Osteocyte (in vitro differentiated cells): ENCODE results near the gene NFYA. TPM values are rescaled to one million over a fixed set of nuclear protein-coding genes. Genes with fewer than 3 reads are reported as not detected.

Experiments
- DNase-seq: peaks from one replicate; pipeline ENCODE4 v3.0.0; 2021; ENCODE audit warnings: mixed read lengths; ENCODE audit not compliant: unreplicated experiment; ENCODE audit errors: extremely low spot score
- H3K27ac Mint-ChIP-seq: one replicate; pipeline ENCODE4 v1.8.0; 2021; ENCODE audit warnings: mild to moderate bottlenecking, mixed read lengths; ENCODE audit not compliant: unreplicated experiment
- H3K27me3 Mint-ChIP-seq: one replicate; pipeline ENCODE4 v1.8.0; 2021; ENCODE audit warnings: mixed read lengths; ENCODE audit not compliant: unreplicated experiment
- H3K36me3 Mint-ChIP-seq: one replicate; pipeline ENCODE4 v1.8.0; 2021; ENCODE audit warnings: mixed read lengths; ENCODE audit not compliant: unreplicated experiment
- H3K4me1 Mint-ChIP-seq: one replicate; pipeline ENCODE4 v1.8.0; 2021; ENCODE audit warnings: mixed read lengths; ENCODE audit not compliant: unreplicated experiment
- H3K4me3 Mint-ChIP-seq: one replicate; pipeline ENCODE4 v1.8.0; 2021; ENCODE audit warnings: mild to moderate bottlenecking, moderate library complexity, mixed read lengths; ENCODE audit not compliant: unreplicated experiment
- H3K9me3 Mint-ChIP-seq: one replicate; pipeline ENCODE4 v1.8.0; 2021; ENCODE audit warnings: mixed read lengths; ENCODE audit not compliant: unreplicated experiment
- total RNA-seq: library from RNA; stranded (reverse); gene quantifications from 2 replicates; pipeline ENCODE4 v1.2.1, GENCODE V29; 2021
- TF ChIP-seq, protein P1 (sequence below): fragments of 200-600 bp; sonication (generic); IDR thresholded peaks from 2 replicates; pipeline ENCODE4 v1.5.0; 2021; ENCODE audit warnings: antibody characterized with exemption, mild to moderate bottlenecking, moderate library complexity

The NFYA gene
- total RNA-seq, 1 donor from 2014 or later, result 26.9 TPM

DNA sequence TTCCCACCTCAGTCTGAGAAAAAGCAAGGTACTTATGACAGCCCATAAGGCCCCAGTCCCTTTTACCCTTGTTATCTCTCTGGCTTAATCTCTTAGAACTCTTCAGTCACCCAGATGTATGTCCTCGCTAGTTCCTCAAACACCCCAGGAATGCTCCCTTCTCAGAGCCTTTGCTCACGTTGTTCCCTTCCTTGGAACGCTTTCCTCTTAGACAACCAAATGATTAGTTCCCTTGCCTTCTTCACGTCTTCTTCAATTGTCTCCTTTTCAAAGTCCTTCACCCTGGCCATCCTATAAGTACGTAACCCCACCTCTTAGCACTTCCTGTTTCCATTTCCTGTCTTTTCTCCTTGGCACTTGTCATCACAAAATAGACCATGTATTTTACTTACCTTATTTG is 20.9 kb upstream of the NFYA start:
- no peak overlapping the region for H3K27ac Mint-ChIP-seq
- peaks cover 12% of the 10 kb centered on the region for H3K4me1 Mint-ChIP-seq
- no peaks in the 10 kb centered on the region for H3K36me3 Mint-ChIP-seq
- peaks cover 7% of the 10 kb centered on the region for H3K27me3 Mint-ChIP-seq
- H3K9me3 Mint-ChIP-seq, result no peaks in the 10 kb centered on the region
- TF ChIP-seq, protein P1, sequence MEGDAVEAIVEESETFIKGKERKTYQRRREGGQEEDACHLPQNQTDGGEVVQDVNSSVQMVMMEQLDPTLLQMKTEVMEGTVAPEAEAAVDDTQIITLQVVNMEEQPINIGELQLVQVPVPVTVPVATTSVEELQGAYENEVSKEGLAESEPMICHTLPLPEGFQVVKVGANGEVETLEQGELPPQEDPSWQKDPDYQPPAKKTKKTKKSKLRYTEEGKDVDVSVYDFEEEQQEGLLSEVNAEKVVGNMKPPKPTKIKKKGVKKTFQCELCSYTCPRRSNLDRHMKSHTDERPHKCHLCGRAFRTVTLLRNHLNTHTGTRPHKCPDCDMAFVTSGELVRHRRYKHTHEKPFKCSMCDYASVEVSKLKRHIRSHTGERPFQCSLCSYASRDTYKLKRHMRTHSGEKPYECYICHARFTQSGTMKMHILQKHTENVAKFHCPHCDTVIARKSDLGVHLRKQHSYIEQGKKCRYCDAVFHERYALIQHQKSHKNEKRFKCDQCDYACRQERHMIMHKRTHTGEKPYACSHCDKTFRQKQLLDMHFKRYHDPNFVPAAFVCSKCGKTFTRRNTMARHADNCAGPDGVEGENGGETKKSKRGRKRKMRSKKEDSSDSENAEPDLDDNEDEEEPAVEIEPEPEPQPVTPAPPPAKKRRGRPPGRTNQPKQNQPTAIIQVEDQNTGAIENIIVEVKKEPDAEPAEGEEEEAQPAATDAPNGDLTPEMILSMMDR, result no peak
- no peak for DNase-seq
- no peak overlapping the region for H3K4me3 Mint-ChIP-seq

DNA sequence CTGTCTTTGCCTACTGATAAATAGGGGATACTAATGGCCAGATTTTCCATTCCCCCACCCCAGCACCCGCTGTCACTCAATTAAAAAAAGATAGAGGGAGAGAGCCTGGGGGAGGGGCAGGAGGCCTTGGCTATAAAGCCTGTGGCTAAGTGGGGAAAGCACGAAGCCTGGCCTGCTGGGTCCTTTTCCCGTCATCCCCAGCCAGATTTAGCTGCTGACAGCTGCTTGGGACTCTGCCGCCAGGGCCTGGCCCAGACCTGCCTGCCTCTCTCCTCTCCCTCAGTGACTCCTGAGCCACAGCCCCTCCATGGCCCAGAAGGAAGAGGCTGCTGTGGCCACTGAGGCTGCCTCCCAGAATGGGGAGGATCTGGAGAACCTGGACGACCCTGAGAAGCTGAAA is 19.7 kb upstream of the NFYA start, which contains the start of gene APOBEC2:
APOBEC2 (plus strand) TSS at position 162 of the 400 bp plus-strand sequence; CDS start at position 308, 146 bp downstream.
- Mint-ChIP-seq H3K4me3 (no peak within 1 kb of the TSS), H3K27ac (no peak within 1 kb of the TSS), H3K27me3 (no peaks in the 10 kb centered on the region), H3K36me3 (no peaks in the 10 kb centered on the region), H3K9me3 (no peaks in the 10 kb centered on the region), H3K4me1 (peaks cover 12% of the 10 kb centered on the region)
- DNase-seq, result no peak
- TF ChIP-seq, protein P1, result no peak

DNA sequence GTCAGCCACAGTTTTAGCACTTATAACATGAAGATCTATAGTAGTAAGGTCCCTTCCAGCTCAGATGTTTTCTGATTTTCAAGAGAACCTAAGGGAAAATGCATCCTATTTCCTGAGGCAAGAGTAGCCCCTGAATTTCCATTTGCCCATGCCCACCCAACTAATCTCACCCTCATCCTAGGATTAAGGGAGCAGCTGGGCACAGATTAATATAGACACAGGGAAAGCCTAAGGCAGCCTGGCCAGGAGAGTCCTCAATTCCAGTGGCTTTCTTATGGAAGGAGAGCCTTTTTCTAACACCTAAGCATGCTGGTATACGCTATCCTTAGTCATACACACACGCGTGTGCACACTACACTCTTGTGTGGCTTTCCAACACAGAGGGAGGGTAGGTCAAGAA is 18.3 kb upstream of the NFYA start:
- no peaks in the 10 kb centered on the region for H3K36me3 Mint-ChIP-seq
- H3K27me3 Mint-ChIP-seq, result no peaks in the 10 kb centered on the region
- no peak overlapping the region for H3K4me3 Mint-ChIP-seq
- H3K27ac Mint-ChIP-seq, result no peak overlapping the region
- no peaks in the 10 kb centered on the region for H3K9me3 Mint-ChIP-seq
- TF ChIP-seq, protein P1, result no peak
- peaks cover 11% of the 10 kb centered on the region for H3K4me1 Mint-ChIP-seq
- DNase-seq, result no peak

DNA sequence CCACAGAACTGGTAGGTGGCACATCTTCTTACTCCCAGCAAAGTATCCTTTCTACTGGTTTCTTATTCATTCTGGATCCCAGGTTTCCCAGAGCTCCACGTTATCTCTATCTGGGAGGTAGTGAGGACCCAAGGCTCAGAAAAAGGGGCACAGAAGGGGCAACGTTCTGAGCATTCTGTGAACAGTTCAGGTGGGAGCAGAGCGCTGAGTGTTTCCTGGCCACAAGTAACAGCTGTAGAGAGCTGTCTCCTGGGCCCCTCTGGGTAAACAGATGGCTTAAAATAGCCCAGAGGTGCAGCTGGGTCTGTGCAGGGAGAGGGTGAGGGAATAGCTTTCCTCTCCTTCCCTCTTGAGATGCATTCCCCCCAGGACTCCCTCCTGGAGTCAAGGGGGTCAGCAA is 17.6 kb upstream of the NFYA start:
- Mint-ChIP-seq H3K27me3 (no peaks in the 10 kb centered on the region), H3K4me1 (peaks cover 13% of the 10 kb centered on the region)

DNA sequence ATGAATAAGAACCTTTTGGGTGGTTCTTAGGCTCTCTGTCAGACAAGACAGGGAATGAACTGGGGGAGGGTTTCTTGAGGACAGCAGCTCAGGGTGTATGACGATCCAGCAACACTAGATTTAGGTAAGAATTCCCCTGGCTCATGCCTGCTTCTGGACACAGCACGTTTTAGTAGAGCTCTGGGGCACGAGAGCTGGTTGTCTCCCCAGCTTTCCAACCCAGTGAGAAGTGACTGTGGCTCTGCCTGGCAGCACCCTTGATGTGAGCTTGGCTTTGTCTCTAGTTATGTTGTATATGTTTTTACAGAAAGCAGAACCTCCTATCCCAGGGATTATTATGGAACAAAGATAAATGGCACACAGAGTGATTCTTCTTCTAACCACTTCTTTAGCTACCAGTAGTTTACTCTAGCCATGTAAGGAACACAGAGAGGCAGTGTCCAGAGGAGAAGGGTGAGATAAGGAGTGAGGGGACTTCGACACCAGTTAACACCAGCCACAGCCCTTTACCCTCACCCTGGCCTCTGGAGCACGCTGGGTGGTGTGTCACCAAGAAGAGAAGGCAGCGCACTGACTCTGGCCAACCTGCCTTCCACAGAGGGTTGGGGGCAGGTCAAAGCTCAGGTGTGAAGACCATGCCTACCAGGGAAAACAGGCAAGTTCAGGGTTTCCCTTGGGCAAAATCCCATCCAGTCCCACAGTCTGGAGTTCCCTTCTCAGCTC is 15.8 kb upstream of the NFYA start:
- Mint-ChIP-seq H3K27me3 (no peaks in the 10 kb centered on the region), H3K9me3 (no peaks in the 10 kb centered on the region), H3K4me1 (peaks cover 13% of the 10 kb centered on the region), H3K4me3 (no peak overlapping the region), H3K27ac (no peak overlapping the region), H3K36me3 (peaks cover 6% of the 10 kb centered on the region)
- TF ChIP-seq, protein P1, result no peak
- no peak for DNase-seq

More for the DNA sequence above, 17.6 kb upstream of the NFYA start:
- Mint-ChIP-seq H3K36me3 (no peaks in the 10 kb centered on the region), H3K9me3 (no peaks in the 10 kb centered on the region), H3K27ac (no peak overlapping the region), H3K4me3 (no peak overlapping the region)
- TF ChIP-seq, protein P1, result no peak
- DNase-seq, result no peak
